Thyroid gland (tissue), 4 donors: ENCODE data around the gene ERF.

Experiments used
- CTCF ChIP-seq, 6 experiments: fragments of 200-600 bp in 3 of 6; fragments of 450-650 bp in 3 of 6; sonication (generic) in 3 of 6; IDR thresholded peaks; one replicate each; pipeline ENCODE4 v1.5.1; 2016 to 2019; ENCODE audit warnings: antibody characterized with exemption in 6 of 6, mild to moderate bottlenecking in 2 of 6, inconsistent platforms in 1 of 6, moderate library complexity in 1 of 6
- POLR2A ChIP-seq, 2 donors: fragments of 450-650 bp; IDR thresholded peaks; one replicate each; pipeline ENCODE4 v1.6.1; 2017; ENCODE audit warnings: antibody characterized with exemption in 2 of 2, mild to moderate bottlenecking in 2 of 2, moderate library complexity in 1 of 2

GRCh38 chr19:42206871-42207755 lies 47.8 kb downstream of the ERF start:
- TF ChIP-seq CTCF (IDR thresholded peaks at IDR 0.05) (no peak), POLR2A (IDR thresholded peaks at IDR 0.05) (no peak)
